HEK293T (cell line): ENCODE data around the gene ADGRD1.

Experiments
- CTCF ChIA-PET: fragments of 350-600 bp; formaldehyde crosslinking; extraction: SDS; loops from one replicate; lab custom pipeline; 2021; ENCODE audit warnings: antibody characterized with exemption, inconsistent platforms; lab: Yijun Ruan, JAX
- POLR2A ChIA-PET: fragments of 350-600 bp; formaldehyde crosslinking; extraction: SDS; loops from one replicate; lab custom pipeline; 2020; ENCODE audit warnings: antibody characterized with exemption, inconsistent platforms; lab: Yijun Ruan, JAX
- DNase-seq: peaks from one replicate; pipeline ENCODE4 v3.0.0; 2012; ENCODE audit warnings: mixed read lengths; ENCODE audit errors: extremely low spot score
- ARNT ChIP-seq: fragments of 450-650 bp; IDR thresholded peaks from 2 replicates; pipeline ENCODE4 v1.6.1; 2017; ENCODE audit warnings: mild to moderate bottlenecking
- BHLHE40 ChIP-seq: fragments of 450-650 bp; IDR thresholded peaks from 2 replicates; pipeline ENCODE4 v1.6.1; 2016; ENCODE audit warnings: mild to moderate bottlenecking, moderate library complexity, borderline replicate concordance
- CTBP1 ChIP-seq: fragments of 450-650 bp; IDR thresholded peaks from 2 replicates; pipeline ENCODE4 v1.6.1; 2016; ENCODE audit warnings: borderline replicate concordance
- ELF4 ChIP-seq: fragments of 450-650 bp; IDR thresholded peaks from 2 replicates; pipeline ENCODE4 v1.6.1; 2017; ENCODE audit warnings: antibody characterized with exemption
- FOXA1 ChIP-seq: fragments of 450-650 bp; IDR thresholded peaks from 2 replicates; pipeline ENCODE4 v1.6.1; 2016; ENCODE audit warnings: mild to moderate bottlenecking
- FOXK2 ChIP-seq: fragments of 450-650 bp; IDR thresholded peaks from 2 replicates; pipeline ENCODE4 v1.6.1; 2016; ENCODE audit warnings: mild to moderate bottlenecking
- FOXM1 ChIP-seq: fragments of 450-650 bp; IDR thresholded peaks from 2 replicates; pipeline ENCODE4 v1.6.1; 2017; ENCODE audit warnings: mild to moderate bottlenecking, borderline replicate concordance
- HDGF ChIP-seq: fragments of 450-650 bp; IDR thresholded peaks from 2 replicates; pipeline ENCODE4 v1.6.1; 2017; ENCODE audit warnings: antibody characterized with exemption, borderline replicate concordance
- L3MBTL2 ChIP-seq: fragments of 450-650 bp; conservative IDR thresholded peaks from 2 replicates; pipeline ENCODE4 v1.6.1; 2016; ENCODE audit warnings: mild to moderate bottlenecking
- LEF1 ChIP-seq: fragments of 450-650 bp; IDR thresholded peaks from 2 replicates; pipeline ENCODE4 v1.6.1; 2017; ENCODE audit warnings: mild to moderate bottlenecking, borderline replicate concordance
- NFRKB ChIP-seq: fragments of 450-650 bp; IDR thresholded peaks from 2 replicates; pipeline ENCODE4 v1.6.1; 2016; ENCODE audit warnings: mild to moderate bottlenecking, moderate library complexity
- PKNOX1 ChIP-seq: fragments of 450-650 bp; IDR thresholded peaks from 2 replicates; pipeline ENCODE4 v1.6.1; 2016
- SP1 ChIP-seq: fragments of 450-650 bp; IDR thresholded peaks from 2 replicates; pipeline ENCODE4 v1.6.1; 2017
- SUZ12 ChIP-seq: fragments of 450-650 bp; IDR thresholded peaks from 2 replicates; pipeline ENCODE4 v1.6.1; 2016; ENCODE audit warnings: mild to moderate bottlenecking
- TARDBP ChIP-seq: fragments of 450-650 bp; IDR thresholded peaks from 2 replicates; pipeline ENCODE4 v1.6.1; 2016
- ZNF384 ChIP-seq: fragments of 450-650 bp; IDR thresholded peaks from 2 replicates; pipeline ENCODE4 v1.6.1; 2016

ADGRD1 gene

GRCh38 chr12:130916241-130916911, 37.3 kb upstream of the ADGRD1 start:
- POLR2A ChIA-PET, result no interaction called here
- peak; percentile 80 for DNase-seq

GRCh38 chr12:130917607-130918006, 36.1 kb upstream of the ADGRD1 start:
- no peak for TF ChIP-seq NFRKB
- no peak for TF ChIP-seq FOXK2
- TF ChIP-seq PKNOX1, result no peak
- TF ChIP-seq BHLHE40, result no peak
- no peak for TF ChIP-seq TARDBP
- TF ChIP-seq SP1, result no peak
- CTCF ChIA-PET, result no interaction called here
- no peak for DNase-seq
- POLR2A ChIA-PET, result no interaction called here

More at GRCh38 chr12:130916241-130916911, 37.3 kb upstream of the ADGRD1 start:
- CTCF ChIA-PET, result interaction anchor here (0.6 to 1.6 kb wide), 4 partner anchors 36 to 218 kb away, joined by 3 to 14 read pairs (median 4); no protein-coding TSS in a partner anchor
- TF ChIP-seq FOXK2 (no peak), PKNOX1 (peak; percentile 54)

DNA sequence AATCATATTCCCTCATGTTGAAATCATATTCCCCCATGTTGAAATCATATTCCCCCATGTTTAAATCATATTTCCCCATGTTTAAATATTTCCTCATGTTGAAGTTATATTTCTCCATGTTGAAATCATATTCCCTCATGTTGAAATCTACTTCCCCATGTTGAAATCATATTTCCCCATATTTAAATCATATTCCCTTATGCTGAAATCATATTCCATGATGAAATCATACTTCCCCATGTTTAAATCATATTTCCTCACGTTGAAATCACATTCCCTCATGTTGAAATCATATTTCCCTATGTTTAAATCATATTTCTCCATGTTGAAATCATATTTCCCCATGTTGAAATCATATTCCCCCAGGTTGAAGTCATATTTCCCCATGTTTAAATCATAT, 34.6 kb upstream of the ADGRD1 start:
- ChIA-PET POLR2A (no interaction called here), CTCF (no interaction called here)
- TF ChIP-seq LEF1, result no peak
- TF ChIP-seq SP1, result no peak
- TF ChIP-seq ELF4, result no peak
- no peak for TF ChIP-seq FOXA1
- TF ChIP-seq TARDBP, result no peak
- no peak for TF ChIP-seq ZNF384
- TF ChIP-seq CTBP1, result no peak
- TF ChIP-seq SUZ12, result no peak
- no peak for TF ChIP-seq ARNT
- TF ChIP-seq FOXK2, result no peak
- TF ChIP-seq BHLHE40, result no peak
- TF ChIP-seq PKNOX1, result no peak
- TF ChIP-seq HDGF, result no peak
- TF ChIP-seq FOXM1, result no peak
- TF ChIP-seq L3MBTL2, result no peak
- no peak for DNase-seq

DNA sequence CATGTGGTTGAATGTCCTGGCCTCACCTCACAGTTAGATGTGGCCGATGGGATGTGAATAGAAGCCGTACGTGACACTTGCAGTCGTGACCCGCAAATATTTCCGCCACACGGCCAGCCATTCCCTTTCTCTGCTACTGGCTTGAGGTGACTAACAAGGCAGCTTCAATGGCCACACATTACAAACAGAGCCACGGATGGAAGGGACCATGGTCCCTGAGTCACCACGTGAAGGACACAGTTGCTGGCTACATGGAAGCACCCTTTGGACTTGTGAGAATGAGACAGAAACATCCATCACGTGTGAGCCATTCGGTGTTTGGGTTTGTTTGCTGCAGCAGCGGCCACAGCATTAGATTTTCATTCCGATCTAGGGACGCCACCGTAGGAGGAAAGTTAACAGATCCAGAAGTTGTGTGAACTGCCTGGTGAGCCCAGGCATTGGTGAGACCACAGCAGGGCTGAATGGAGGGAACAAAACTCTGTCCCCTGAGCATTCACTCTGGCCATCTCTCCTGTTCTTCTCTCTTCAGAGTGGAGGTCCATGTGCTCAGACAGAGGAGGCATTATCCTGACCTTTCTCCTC, 33.5 kb upstream of the ADGRD1 start:
- TF ChIP-seq SUZ12 (no peak), FOXM1 (no peak), HDGF (no peak), FOXK2 (no peak), FOXA1 (no peak), PKNOX1 (no peak), TARDBP (no peak), ARNT (no peak), ZNF384 (no peak), L3MBTL2 (no peak), LEF1 (no peak), NFRKB (no peak), ELF4 (no peak)
- ChIA-PET CTCF (no interaction called here), POLR2A (no interaction called here)
- DNase-seq, result no peak

DNA sequence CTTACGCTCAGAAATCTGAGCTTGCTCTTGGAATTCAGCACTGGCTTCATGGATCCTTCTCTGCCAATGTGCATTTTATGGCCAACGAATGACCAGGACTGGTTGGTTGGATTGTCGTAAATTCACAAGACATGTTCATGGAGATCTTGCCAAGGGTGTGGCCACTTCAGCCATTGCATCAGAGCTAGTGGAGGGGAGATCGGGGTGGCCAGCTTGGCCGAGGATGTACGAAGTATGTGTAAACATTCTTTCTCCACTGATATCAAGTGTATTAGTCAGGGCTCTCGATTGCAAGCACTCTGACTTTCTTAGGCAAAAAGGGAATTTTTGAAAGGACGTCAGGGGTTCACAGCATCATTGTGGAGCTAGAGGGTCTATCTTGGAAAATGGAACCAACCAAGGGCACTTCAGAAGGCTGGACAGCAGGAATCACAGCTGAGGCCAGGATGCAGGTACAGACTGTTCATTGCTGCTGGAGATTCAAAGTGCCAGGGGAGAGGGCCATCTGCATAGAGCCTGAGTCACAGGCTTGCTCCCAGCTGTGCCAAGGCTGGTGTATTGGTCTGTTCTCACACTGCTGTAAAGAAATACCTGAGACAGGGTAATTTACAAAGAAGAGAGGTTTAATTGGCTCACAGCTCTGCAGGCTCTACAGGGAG, 32.9 kb upstream of the ADGRD1 start:
- POLR2A ChIA-PET, result no interaction called here
- no peak for DNase-seq
- CTCF ChIA-PET, result no interaction called here
- no peak for TF ChIP-seq CTBP1
- no peak for TF ChIP-seq FOXA1
- no peak for TF ChIP-seq LEF1
- no peak for TF ChIP-seq BHLHE40
- no peak for TF ChIP-seq ELF4
- TF ChIP-seq NFRKB, result no peak
- TF ChIP-seq SUZ12, result no peak
- no peak for TF ChIP-seq ARNT
- TF ChIP-seq ZNF384, result no peak
- TF ChIP-seq TARDBP, result no peak
- TF ChIP-seq HDGF, result no peak
- no peak for TF ChIP-seq L3MBTL2
- no peak for TF ChIP-seq FOXK2
- TF ChIP-seq FOXM1, result no peak
- TF ChIP-seq PKNOX1, result no peak
- TF ChIP-seq SP1, result no peak
